Posterior cingulate gyrus (tissue), 11 donors: ENCODE data around the gene RNF126.
"Not testable (repeated sequence)": the region's sequence is repeated elsewhere in the genome, so short reads cannot be mapped to it uniquely, and the experiment has no call there.

Experiments used
- DNase-seq, 10 donors: peaks; one replicate each; pipeline versions ENCODE4 v3.0.0 to v3.0.0-alpha.2; 2020 to 2021; ENCODE audit warnings: mixed read lengths in 3 of 10
- intact Hi-C: fragments of 100-400 bp; cut with DNase I; formaldehyde crosslinking; loops from one replicate; pipeline ENCODE4 v1.15.1; 2023

Gene RNF126

GRCh38 chr19:686589-687297 lies 23.7 kb upstream of the RNF126 start:
- DNase-seq, result no peak
- intact Hi-C loops, result no loop called here

- intact Hi-C loops, result no loop called here
- DNase-seq, result no peak
Measured at GRCh38 chr19:685454-685931, 22.5 kb upstream of the RNF126 start.

- no peak for DNase-seq
- intact Hi-C loops, result no loop called here
Measured at GRCh38 chr19:682678-683320, 19.8 kb upstream of the RNF126 start.

- intact Hi-C loops, result no loop called here
- peak in 9 of 10 donors; percentile 71 to 98 (median 80) for DNase-seq
Measured at GRCh38 chr19:681029-682019, 18.3 kb upstream of the RNF126 start.

GRCh38 chr19:680287-681028 lies 17.4 kb upstream of the RNF126 start:
- peak; percentile 97 to 100 (median 99) for DNase-seq
- intact Hi-C loops, result no loop called here

GRCh38 chr19:679418-680286 lies 16.6 kb upstream of the RNF126 start:
- DNase-seq, result peak in 3 of 10 donors; percentile 46 to 91 (median 52)
- intact Hi-C loops, result no loop called here

GRCh38 chr19:678791-679388 lies 15.9 kb upstream of the RNF126 start:
- DNase-seq, result no peak

GRCh38 chr19:677601-678436 lies 14.8 kb upstream of the RNF126 start:
- intact Hi-C loops, result no loop called here
- DNase-seq, result no peak

More at GRCh38 chr19:678791-679388, 15.9 kb upstream of the RNF126 start:
- intact Hi-C loops, result no loop called here

- no peak for DNase-seq
- intact Hi-C loops, result no loop called here
Measured at GRCh38 chr19:677201-677600, 14.2 kb upstream of the RNF126 start.

GRCh38 chr19:676339-677105 lies 13.5 kb upstream of the RNF126 start, which contains the start of gene FSTL3:
Gene FSTL3 (plus strand): TSS chr19:676392. CDS start chr19:676424, 32 bp downstream.
- no peak for DNase-seq
- intact Hi-C loops, result no loop called here

GRCh38 chr19:676007-676338 lies 13.0 kb upstream of the RNF126 start:
- no peak for DNase-seq
- intact Hi-C loops, result no loop called here

GRCh38 chr19:674282-675151 lies 11.5 kb upstream of the RNF126 start:
- intact Hi-C loops, result no loop called here
- DNase-seq, result peak in 1 of 10 donors; percentile 68

GRCh38 chr19:670609-671075 lies 7.6 kb upstream of the RNF126 start:
- DNase-seq, result no peak
- intact Hi-C loops, result no loop called here

GRCh38 chr19:668675-669434 lies 5.8 kb upstream of the RNF126 start:
- DNase-seq, result not testable (repeated sequence)
- intact Hi-C loops, result loop anchor here (10.0 kb wide), 2 partner anchors 126 to 256 kb away; partner anchors contain the start of genes ARID3A and PTBP1

- DNase-seq, result not testable (repeated sequence)
- intact Hi-C loops, result loop anchor here (10.0 kb wide), 2 partner anchors 128 to 258 kb away; partner anchors contain the start of genes ARID3A and PTBP1
Measured at GRCh38 chr19:666985-667573, 4.1 kb upstream of the RNF126 start.
